Fibroblast of the aortic adventitia (primary cell): Measurements from ENCODE around the gene LCT. TPM values are rescaled to one million over a fixed set of nuclear protein-coding genes. Genes with fewer than 3 reads are reported as not detected.
A peak's percentile ranks its signal among the peaks of the same experiment; 100 is the strongest.
"Not testable (repeated sequence)": the region's sequence is repeated elsewhere in the genome, so short reads cannot be mapped to it uniquely, and the experiment has no call there.

Experiments used
- DNase-seq: peaks from one replicate; pipeline ENCODE4 v3.0.0-alpha.2; 2010; ENCODE audit warnings: low read depth
- H3K4me3 ChIP-seq: 2 replicates; pipeline ENCODE4 v1.5.1; 2011; ENCODE audit warnings: low read depth, mild to moderate bottlenecking, control low read depth, low read length, moderate library complexity
- total RNA-seq: library from RNA; depleted of rRNA; stranded (reverse); fragments of >200 nt; gene quantifications from 2 replicates; pipeline ENCODE4 v1.2.3, GENCODE V29; 2012; ENCODE audit warnings: low replicate concordance
- TF ChIP-seq, protein P1 (sequence below): IDR thresholded peaks from 2 replicates; pipeline ENCODE4 v1.5.1; 2011; ENCODE audit warnings: mild to moderate bottlenecking, low read length, control low read depth, inconsistent platforms; ENCODE audit not compliant: insufficient read depth

LCT gene
- total RNA-seq, 1 donor, result not detected

DNA sequence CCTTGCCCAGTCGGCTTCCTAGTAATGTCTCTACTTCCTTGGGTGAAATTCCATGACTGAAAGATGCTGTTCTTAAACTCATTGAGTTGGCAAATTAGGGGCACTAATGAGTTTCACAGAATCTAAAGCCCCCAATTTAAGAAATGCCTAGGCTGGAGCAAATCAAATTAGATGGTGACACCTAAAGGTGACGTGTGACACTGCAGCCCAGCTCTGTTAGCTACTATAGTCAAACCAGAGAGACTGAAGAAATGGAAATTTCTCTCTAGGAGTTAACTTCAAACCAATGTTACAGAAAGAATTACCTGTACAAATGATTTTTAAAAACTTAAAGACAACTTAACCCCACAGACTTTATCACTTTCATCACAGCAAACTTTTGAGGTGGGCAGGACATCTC lies 37.2 kb downstream of the LCT start:
- TF ChIP-seq, protein P1, sequence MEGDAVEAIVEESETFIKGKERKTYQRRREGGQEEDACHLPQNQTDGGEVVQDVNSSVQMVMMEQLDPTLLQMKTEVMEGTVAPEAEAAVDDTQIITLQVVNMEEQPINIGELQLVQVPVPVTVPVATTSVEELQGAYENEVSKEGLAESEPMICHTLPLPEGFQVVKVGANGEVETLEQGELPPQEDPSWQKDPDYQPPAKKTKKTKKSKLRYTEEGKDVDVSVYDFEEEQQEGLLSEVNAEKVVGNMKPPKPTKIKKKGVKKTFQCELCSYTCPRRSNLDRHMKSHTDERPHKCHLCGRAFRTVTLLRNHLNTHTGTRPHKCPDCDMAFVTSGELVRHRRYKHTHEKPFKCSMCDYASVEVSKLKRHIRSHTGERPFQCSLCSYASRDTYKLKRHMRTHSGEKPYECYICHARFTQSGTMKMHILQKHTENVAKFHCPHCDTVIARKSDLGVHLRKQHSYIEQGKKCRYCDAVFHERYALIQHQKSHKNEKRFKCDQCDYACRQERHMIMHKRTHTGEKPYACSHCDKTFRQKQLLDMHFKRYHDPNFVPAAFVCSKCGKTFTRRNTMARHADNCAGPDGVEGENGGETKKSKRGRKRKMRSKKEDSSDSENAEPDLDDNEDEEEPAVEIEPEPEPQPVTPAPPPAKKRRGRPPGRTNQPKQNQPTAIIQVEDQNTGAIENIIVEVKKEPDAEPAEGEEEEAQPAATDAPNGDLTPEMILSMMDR, result no peak
- no peak overlapping the region for H3K4me3 ChIP-seq
- no peak for DNase-seq

DNA sequence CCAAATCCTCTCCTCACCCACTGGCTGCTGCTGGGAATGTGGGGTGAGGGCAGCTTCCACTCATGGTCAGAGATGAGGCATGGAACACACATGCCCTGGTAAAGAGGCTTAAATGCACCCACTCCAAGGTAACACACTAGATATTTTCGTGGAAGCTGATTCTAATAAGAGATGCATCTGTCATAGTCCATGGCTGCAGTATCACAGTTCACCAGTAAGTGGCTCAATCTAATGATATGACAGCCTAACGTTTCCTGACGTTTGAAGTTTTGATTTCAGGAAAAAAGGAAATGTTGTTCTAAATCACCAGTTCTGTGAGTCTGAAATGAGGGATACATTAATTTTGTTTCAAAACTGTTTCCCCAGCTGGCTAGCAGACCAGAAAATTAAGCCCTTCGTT lies 38.2 kb downstream of the LCT start:
- TF ChIP-seq, protein P1, result peak; percentile 19
- no peak for DNase-seq

DNA sequence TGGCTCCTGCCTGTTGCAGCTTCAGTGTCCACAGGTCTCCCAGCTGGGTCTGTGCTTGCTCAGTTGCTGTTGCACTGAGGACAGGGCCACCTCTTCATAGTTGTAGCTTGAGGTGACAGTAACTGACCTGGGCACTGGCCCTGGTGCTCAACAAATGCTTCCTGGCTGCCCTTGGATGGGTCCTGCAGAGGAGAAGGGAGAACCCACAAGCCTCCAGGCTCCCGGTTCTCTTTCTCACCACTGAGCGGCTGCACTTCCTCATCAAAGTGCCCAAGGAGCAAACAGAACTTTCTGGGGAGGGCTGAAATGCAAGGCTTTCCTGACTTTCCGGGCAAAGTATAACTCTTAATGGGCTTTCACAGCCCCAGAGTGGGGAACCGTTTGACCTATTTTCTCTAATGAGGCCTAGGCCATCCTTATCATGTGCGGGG lies 38.7 kb downstream of the LCT start:
- H3K4me3 ChIP-seq, result no peak overlapping the region
- TF ChIP-seq, protein P1, result no peak
- no peak for DNase-seq

More for the DNA sequence above, 38.2 kb downstream of the LCT start:
- no peak overlapping the region for H3K4me3 ChIP-seq

DNA sequence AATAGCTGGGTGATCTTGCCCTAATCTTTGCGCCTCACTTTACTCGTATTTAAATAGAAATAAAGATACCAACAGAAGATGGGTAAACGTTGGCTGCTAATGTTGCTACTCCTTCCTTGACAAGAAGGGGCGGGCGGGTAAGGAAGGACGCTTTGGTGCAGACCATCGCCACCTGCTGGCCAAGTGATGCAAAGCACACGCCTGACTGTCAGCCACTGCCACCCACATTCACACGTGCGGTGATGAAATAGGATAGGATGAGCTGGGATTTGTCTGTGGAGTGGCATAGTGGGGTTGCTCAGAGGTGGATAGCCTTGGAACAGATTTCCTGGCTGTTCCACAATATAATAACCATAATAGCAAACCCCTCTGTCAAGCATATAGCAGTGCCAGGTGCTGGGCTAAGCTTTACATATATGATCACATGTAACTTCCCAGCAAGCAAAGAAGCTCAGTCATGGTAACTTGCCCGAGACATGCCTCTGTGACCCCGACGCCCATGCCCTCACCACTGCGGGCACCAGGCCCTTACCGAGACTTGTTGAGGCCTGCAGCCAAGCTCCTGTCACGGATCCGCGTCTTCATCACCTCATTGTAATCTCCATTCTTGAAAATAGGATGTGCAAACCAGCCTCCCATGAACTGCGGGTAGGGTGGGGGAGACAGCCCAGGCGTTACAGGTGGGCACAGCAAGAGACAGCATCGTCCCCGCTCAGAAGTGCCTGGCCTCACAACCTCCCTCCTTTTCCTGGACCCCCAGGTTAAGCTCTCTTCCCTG lies 39.3 kb downstream of the LCT start:
- TF ChIP-seq, protein P1, result peak; percentile 95
- H3K4me3 ChIP-seq, result no peak overlapping the region
- peak; percentile 74 for DNase-seq

DNA sequence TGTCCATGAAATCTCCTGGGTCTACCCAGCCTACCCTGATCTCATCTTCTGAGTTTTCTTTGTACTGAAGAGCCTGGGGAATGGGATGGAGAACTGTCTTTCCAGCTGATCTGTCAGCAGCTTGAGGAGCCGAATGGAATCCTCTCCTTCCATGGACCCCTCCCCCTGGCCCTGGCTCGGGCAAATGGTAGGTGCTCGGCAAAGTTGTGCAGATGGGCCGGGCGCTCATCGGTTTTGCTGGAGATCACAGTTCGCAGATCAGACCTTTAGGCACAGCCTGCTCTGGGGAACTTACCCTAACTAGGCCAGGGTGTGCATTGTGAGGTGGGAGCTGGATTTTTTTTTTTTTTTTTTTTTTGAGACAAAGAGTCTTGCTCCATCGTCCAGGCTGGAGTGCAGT lies 40.4 kb downstream of the LCT start:
- no peak for DNase-seq
- no peak overlapping the region for H3K4me3 ChIP-seq
- TF ChIP-seq, protein P1, result no peak

DNA sequence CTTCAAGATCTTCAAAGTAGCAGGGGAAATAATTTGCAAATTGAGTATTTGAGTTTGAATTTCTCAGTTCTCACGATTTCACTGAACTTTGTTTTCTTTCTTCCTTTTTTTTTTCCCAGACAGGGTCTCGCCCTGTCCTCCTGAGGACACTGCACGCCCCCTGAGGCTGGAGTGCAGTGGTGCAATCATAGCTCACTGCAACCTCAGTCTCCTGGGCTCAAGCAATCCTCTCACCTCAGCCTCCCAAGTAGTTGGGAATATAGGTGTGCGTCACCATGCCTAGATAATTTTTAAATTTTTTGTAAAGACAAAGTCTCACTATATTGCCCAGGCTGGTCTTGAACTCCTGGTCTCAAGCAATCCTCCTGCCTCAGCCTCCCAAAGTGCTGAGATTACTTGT lies 41.3 kb downstream of the LCT start:
- H3K4me3 ChIP-seq, DNase-seq: not testable (repeated sequence)
- TF ChIP-seq, protein P1, result peak; percentile 14
